ENCODE measurements around the gene RNF151.

Gene RNF151

DNA sequence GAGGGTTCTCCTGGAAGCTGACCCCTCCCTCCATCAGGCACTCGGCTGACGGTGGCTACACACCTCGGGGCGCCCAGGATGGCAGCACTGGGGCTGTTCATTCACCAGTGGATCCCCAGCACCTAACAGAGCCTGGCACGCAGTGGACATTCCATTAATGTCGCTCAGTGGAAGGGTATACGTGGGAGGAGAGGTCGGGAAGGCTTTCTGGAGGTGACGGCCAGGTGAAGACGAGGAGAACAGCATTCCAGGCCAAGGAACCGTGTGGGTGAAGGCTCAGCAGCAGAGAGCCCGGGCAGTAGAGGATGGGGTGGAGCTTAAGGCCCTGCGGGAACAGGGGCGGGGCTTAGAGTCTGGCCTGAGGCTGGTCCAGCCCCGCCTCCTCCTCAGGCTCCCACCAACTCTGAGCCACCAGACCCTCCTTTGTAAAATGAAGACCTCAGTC, 45.9 kb upstream of the RNF151 start:
- Histone ChIP-seq H3K27me3 (replicated peaks; ENCODE audit: control insufficient read depth, insufficient read depth, low read length) (peaks cover 2% of the 10 kb centered on the region), H3K36me3 (ENCODE audit: control insufficient read depth, insufficient read depth, low read length) (no peaks in the 10 kb centered on the region), H3K4me3 (replicated peaks; ENCODE audit: low read depth, low read length) (no peak overlapping the region)
- no peak for DNase-seq (ENCODE audit: extremely low read depth, insufficient read length)
- TF ChIP-seq, protein P1, sequence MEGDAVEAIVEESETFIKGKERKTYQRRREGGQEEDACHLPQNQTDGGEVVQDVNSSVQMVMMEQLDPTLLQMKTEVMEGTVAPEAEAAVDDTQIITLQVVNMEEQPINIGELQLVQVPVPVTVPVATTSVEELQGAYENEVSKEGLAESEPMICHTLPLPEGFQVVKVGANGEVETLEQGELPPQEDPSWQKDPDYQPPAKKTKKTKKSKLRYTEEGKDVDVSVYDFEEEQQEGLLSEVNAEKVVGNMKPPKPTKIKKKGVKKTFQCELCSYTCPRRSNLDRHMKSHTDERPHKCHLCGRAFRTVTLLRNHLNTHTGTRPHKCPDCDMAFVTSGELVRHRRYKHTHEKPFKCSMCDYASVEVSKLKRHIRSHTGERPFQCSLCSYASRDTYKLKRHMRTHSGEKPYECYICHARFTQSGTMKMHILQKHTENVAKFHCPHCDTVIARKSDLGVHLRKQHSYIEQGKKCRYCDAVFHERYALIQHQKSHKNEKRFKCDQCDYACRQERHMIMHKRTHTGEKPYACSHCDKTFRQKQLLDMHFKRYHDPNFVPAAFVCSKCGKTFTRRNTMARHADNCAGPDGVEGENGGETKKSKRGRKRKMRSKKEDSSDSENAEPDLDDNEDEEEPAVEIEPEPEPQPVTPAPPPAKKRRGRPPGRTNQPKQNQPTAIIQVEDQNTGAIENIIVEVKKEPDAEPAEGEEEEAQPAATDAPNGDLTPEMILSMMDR (IDR thresholded peaks at IDR 0.05; ENCODE audit: insufficient read depth, low read length, poor library complexity, severe bottlenecking), result no peak

GRCh38 chr16:1922357-1922756, 44.3 kb upstream of the RNF151 start:
- TF ChIP-seq, protein P1 (IDR thresholded peaks at IDR 0.05; ENCODE audit: insufficient read depth, low read length, poor library complexity, severe bottlenecking), result no peak
- H3K27me3 ChIP-seq (replicated peaks; ENCODE audit: control insufficient read depth, insufficient read depth, low read length), result no peaks in the 10 kb centered on the region; the same call in 1 of the 2 replicates
- no peak for DNase-seq (ENCODE audit: extremely low read depth, insufficient read length)

GRCh38 chr16:1923299-1924034, 43.2 kb upstream of the RNF151 start:
- Histone ChIP-seq H3K36me3 (ENCODE audit: control insufficient read depth, insufficient read depth, low read length) (no peaks in the 10 kb centered on the region), H3K4me3 (replicated peaks; ENCODE audit: low read depth, low read length) (no peak overlapping the region), H3K27me3 (replicated peaks; ENCODE audit: control insufficient read depth, insufficient read depth, low read length) (no peaks in the 10 kb centered on the region; the same call in 1 of the 2 replicates)
- TF ChIP-seq, protein P1 (IDR thresholded peaks at IDR 0.05; ENCODE audit: insufficient read depth, low read length, poor library complexity, severe bottlenecking), result peak; percentile 36
- DNase-seq (ENCODE audit: extremely low read depth, insufficient read length), result no peak

More at GRCh38 chr16:1922357-1922756, 44.3 kb upstream of the RNF151 start:
- no peak overlapping the region for H3K4me3 ChIP-seq (replicated peaks; ENCODE audit: low read depth, low read length)
- H3K36me3 ChIP-seq (ENCODE audit: control insufficient read depth, insufficient read depth, low read length), result no peaks in the 10 kb centered on the region

DNA sequence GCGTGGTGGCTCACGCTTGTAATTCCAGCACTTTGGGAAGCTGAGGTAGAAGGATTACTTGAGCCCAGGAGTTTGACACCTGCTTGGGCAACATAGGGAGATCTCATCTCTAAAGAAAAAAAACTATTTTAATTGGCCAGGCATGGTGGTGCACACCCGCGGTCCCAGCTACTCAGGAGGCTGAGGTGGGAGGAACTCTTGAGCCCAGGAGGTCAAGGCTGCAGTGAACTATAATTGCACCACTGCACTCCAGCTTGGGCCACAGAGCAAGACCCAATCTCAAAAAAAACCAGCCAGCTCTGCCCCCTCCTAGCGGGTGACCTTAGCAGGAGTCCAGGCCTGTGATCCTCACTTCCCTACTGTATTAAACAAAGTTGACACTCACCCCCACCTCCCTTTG, 42.6 kb upstream of the RNF151 start:
- no peak overlapping the region for H3K4me3 ChIP-seq (replicated peaks; ENCODE audit: low read depth, low read length)

GRCh38 chr16:1926271-1926670, 40.4 kb upstream of the RNF151 start:
- no peak for DNase-seq (ENCODE audit: extremely low read depth, insufficient read length)
- H3K36me3 ChIP-seq (ENCODE audit: control insufficient read depth, insufficient read depth, low read length), result no peaks in the 10 kb centered on the region
- TF ChIP-seq, protein P1 (IDR thresholded peaks at IDR 0.05; ENCODE audit: insufficient read depth, low read length, poor library complexity, severe bottlenecking), result no peak
- H3K27me3 ChIP-seq (replicated peaks; ENCODE audit: control insufficient read depth, insufficient read depth, low read length), result no peaks in the 10 kb centered on the region; the same call in 1 of the 2 replicates
- no peak overlapping the region for H3K4me3 ChIP-seq (replicated peaks; ENCODE audit: low read depth, low read length)

More for the DNA sequence above, 42.6 kb upstream of the RNF151 start:
- no peak for DNase-seq (ENCODE audit: extremely low read depth, insufficient read length)
- no peaks in the 10 kb centered on the region; the same call in 1 of the 2 replicates for H3K27me3 ChIP-seq (replicated peaks; ENCODE audit: control insufficient read depth, insufficient read depth, low read length)
- TF ChIP-seq, protein P1 (IDR thresholded peaks at IDR 0.05; ENCODE audit: insufficient read depth, low read length, poor library complexity, severe bottlenecking), result no peak
- no peaks in the 10 kb centered on the region for H3K36me3 ChIP-seq (ENCODE audit: control insufficient read depth, insufficient read depth, low read length)
